ENCODE results near the gene SST.

GRCh38 chr3:187679638-187680396, 9.6 kb upstream of the SST start:
- TF ChIP-seq, protein P1, sequence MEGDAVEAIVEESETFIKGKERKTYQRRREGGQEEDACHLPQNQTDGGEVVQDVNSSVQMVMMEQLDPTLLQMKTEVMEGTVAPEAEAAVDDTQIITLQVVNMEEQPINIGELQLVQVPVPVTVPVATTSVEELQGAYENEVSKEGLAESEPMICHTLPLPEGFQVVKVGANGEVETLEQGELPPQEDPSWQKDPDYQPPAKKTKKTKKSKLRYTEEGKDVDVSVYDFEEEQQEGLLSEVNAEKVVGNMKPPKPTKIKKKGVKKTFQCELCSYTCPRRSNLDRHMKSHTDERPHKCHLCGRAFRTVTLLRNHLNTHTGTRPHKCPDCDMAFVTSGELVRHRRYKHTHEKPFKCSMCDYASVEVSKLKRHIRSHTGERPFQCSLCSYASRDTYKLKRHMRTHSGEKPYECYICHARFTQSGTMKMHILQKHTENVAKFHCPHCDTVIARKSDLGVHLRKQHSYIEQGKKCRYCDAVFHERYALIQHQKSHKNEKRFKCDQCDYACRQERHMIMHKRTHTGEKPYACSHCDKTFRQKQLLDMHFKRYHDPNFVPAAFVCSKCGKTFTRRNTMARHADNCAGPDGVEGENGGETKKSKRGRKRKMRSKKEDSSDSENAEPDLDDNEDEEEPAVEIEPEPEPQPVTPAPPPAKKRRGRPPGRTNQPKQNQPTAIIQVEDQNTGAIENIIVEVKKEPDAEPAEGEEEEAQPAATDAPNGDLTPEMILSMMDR (IDR thresholded peaks at IDR 0.05): peak; percentile 55 to 73 (median 63)
- no peak for TF ChIP-seq EP300 (IDR thresholded peaks at IDR 0.05)
